Adrenal gland (tissue), 5 donors: Measurements from ENCODE around the gene PCDHGA9.
A peak's percentile ranks its signal among the peaks of the same experiment; 100 is the strongest.
"Not testable (repeated sequence)": the region's sequence is repeated elsewhere in the genome, so short reads cannot be mapped to it uniquely, and the experiment has no call there.

Experiments used
- CTCF ChIP-seq, 6 experiments: fragments of 450-650 bp in 4 of 6; fragments of 200-600 bp in 2 of 6; sonication (generic) in 1 of 6; IDR thresholded peaks; 1 replicate in 5 of 6; 2 replicates in 1 of 6; pipeline versions ENCODE4 v1.5.1 to v1.8.0; 2016 to 2021; ENCODE audit warnings: antibody characterized with exemption in 6 of 6, mild to moderate bottlenecking in 2 of 6, moderate library complexity in 1 of 6
- POLR2A ChIP-seq, 2 donors: fragments of 450-650 bp; IDR thresholded peaks; one replicate each; pipeline ENCODE4 v1.6.1; 2017; ENCODE audit warnings: antibody characterized with exemption in 2 of 2, mild to moderate bottlenecking in 2 of 2, moderate library complexity in 1 of 2
- donor health status: DM: no; HTN: no; CAD: no.

- peak; percentile 16 to 60 (median 44) for TF ChIP-seq CTCF (IDR thresholded peaks at IDR 0.05)
- not testable (repeated sequence) for TF ChIP-seq POLR2A (IDR thresholded peaks at IDR 0.05)
Measured at GRCh38 chr5:141407790-141408505, 5.4 kb downstream of the PCDHGA9 start, which contains the start of gene PCDHGB6.
